ENCODE results near the gene GLI1. TPM values are rescaled to one million over a fixed set of nuclear protein-coding genes. Genes with fewer than 3 reads are reported as not detected.

Gene GLI1
- total and polyA plus RNA-seq, 2 of the 13 experiments (the other 11 are each of a cell fraction or from before 2014, with no cell fraction given), result 0.09 to 0.20 TPM

DNA sequence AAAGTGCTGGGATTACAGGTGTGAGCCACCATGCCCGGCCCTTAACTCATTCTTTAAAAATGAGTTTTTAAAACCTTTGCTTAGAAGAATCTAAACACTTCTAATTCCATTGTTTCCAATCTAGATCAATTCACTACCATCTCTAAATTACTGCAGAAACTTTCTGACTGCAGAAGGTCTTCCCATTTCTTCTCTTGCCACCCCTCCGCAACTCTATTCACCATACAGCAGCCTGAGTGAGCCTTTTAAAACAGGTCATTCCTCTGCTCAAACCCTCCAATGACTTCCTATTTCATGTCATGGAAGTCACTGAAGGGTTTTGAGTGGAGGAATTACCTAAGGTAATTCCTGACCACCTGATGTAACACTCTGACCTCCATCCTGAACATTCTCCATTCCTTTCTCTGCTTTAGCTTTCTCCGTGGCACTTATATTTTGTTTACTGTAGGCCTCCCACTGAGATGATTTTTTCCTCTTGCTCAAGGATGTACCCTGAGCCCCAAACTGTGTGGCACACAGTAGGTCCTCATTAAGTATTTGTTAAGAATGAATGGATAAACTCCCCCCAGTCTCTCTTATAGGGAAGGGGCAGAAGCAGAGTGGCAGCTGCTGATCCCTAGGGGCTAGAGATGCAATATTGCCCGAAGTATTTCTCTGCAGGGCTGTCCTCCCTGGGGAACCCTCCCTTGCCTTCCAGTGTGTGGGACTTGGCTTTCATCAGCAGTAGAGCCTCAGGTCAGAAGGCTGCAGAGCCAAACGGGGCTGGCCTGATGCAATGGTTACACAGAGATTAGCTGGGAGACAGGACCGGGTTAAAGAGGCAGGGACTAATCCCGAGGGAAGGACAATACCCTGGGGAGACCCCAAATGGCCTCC lies 59.6 kb downstream of the GLI1 start (continued):
- TF ChIP-seq, protein P1, sequence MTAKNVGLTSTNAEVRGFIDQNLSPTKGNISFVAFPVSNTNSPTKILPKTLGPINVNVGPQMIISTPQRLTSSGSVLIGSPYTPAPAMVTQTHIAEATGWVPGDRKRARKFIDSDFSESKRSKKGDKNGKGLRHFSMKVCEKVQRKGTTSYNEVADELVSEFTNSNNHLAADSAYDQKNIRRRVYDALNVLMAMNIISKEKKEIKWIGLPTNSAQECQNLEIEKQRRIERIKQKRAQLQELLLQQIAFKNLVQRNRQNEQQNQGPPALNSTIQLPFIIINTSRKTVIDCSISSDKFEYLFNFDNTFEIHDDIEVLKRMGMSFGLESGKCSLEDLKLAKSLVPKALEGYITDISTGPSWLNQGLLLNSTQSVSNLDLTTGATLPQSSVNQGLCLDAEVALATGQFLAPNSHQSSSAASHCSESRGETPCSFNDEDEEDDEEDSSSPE (CRISPR knock-in tag; IDR thresholded peaks at IDR 0.05), result no peak
- TF ChIP-seq TCF7L2 (IDR thresholded peaks at IDR 0.05; ENCODE audit: low read depth, low read length) (no peak), ZFP36 (IDR thresholded peaks at IDR 0.05; ENCODE audit: borderline replicate concordance, low read depth, low read length, partially characterized antibody) (no peak), ZNF850 (CRISPR knock-in tag; conservative IDR thresholded peaks at IDR 0.05) (no peak), RARG (CRISPR knock-in tag; IDR thresholded peaks at IDR 0.05; ENCODE audit: low read depth) (no peak), CBFB (CRISPR knock-in tag; IDR thresholded peaks at IDR 0.05) (no peak), ZNF343 (CRISPR knock-in tag; IDR thresholded peaks at IDR 0.05) (no peak), DPF2 (CRISPR knock-in tag; IDR thresholded peaks at IDR 0.05; ENCODE audit: borderline replicate concordance, low read depth) (no peak), MZF1 (CRISPR knock-in tag; IDR thresholded peaks at IDR 0.05; ENCODE audit: borderline replicate concordance) (0 out of 2 replicates have a peak, but pooled peaks have one; percentile 51), ZFP82 (CRISPR knock-in tag; IDR thresholded peaks at IDR 0.05; ENCODE audit: borderline replicate concordance) (no peak), CEBPG (CRISPR knock-in tag; IDR thresholded peaks at IDR 0.05) (peak; percentile 74), ZNF615 (CRISPR knock-in tag; IDR thresholded peaks at IDR 0.05; ENCODE audit: borderline replicate concordance) (no peak), CENPX (CRISPR knock-in tag; IDR thresholded peaks at IDR 0.05) (no peak), TCF12 (IDR thresholded peaks at IDR 0.05) (no peak), TCF12 (CRISPR knock-in tag; IDR thresholded peaks at IDR 0.05) (no peak)
- TF ChIP-seq, protein P2, sequence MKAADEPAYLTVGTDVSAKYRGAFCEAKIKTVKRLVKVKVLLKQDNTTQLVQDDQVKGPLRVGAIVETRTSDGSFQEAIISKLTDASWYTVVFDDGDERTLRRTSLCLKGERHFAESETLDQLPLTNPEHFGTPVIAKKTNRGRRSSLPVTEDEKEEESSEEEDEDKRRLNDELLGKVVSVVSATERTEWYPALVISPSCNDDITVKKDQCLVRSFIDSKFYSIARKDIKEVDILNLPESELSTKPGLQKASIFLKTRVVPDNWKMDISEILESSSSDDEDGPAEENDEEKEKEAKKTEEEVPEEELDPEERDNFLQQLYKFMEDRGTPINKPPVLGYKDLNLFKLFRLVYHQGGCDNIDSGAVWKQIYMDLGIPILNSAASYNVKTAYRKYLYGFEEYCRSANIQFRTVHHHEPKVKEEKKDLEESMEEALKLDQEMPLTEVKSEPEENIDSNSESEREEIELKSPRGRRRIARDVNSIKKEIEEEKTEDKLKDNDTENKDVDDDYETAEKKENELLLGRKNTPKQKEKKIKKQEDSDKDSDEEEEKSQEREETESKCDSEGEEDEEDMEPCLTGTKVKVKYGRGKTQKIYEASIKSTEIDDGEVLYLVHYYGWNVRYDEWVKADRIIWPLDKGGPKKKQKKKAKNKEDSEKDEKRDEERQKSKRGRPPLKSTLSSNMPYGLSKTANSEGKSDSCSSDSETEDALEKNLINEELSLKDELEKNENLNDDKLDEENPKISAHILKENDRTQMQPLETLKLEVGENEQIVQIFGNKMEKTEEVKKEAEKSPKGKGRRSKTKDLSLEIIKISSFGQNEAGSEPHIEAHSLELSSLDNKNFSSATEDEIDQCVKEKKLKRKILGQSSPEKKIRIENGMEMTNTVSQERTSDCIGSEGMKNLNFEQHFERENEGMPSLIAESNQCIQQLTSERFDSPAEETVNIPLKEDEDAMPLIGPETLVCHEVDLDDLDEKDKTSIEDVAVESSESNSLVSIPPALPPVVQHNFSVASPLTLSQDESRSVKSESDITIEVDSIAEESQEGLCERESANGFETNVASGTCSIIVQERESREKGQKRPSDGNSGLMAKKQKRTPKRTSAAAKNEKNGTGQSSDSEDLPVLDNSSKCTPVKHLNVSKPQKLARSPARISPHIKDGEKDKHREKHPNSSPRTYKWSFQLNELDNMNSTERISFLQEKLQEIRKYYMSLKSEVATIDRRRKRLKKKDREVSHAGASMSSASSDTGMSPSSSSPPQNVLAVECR (CRISPR knock-in tag; IDR thresholded peaks at IDR 0.05; ENCODE audit: borderline replicate concordance), result no peak
- TF ChIP-seq, protein P3, sequence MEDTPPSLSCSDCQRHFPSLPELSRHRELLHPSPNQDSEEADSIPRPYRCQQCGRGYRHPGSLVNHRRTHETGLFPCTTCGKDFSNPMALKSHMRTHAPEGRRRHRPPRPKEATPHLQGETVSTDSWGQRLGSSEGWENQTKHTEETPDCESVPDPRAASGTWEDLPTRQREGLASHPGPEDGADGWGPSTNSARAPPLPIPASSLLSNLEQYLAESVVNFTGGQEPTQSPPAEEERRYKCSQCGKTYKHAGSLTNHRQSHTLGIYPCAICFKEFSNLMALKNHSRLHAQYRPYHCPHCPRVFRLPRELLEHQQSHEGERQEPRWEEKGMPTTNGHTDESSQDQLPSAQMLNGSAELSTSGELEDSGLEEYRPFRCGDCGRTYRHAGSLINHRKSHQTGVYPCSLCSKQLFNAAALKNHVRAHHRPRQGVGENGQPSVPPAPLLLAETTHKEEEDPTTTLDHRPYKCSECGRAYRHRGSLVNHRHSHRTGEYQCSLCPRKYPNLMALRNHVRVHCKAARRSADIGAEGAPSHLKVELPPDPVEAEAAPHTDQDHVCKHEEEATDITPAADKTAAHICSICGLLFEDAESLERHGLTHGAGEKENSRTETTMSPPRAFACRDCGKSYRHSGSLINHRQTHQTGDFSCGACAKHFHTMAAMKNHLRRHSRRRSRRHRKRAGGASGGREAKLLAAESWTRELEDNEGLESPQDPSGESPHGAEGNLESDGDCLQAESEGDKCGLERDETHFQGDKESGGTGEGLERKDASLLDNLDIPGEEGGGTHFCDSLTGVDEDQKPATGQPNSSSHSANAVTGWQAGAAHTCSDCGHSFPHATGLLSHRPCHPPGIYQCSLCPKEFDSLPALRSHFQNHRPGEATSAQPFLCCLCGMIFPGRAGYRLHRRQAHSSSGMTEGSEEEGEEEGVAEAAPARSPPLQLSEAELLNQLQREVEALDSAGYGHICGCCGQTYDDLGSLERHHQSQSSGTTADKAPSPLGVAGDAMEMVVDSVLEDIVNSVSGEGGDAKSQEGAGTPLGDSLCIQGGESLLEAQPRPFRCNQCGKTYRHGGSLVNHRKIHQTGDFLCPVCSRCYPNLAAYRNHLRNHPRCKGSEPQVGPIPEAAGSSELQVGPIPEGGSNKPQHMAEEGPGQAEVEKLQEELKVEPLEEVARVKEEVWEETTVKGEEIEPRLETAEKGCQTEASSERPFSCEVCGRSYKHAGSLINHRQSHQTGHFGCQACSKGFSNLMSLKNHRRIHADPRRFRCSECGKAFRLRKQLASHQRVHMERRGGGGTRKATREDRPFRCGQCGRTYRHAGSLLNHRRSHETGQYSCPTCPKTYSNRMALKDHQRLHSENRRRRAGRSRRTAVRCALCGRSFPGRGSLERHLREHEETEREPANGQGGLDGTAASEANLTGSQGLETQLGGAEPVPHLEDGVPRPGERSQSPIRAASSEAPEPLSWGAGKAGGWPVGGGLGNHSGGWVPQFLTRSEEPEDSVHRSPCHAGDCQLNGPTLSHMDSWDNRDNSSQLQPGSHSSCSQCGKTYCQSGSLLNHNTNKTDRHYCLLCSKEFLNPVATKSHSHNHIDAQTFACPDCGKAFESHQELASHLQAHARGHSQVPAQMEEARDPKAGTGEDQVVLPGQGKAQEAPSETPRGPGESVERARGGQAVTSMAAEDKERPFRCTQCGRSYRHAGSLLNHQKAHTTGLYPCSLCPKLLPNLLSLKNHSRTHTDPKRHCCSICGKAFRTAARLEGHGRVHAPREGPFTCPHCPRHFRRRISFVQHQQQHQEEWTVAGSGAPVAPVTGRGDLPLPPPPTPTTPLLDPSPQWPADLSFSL (CRISPR knock-in tag; IDR thresholded peaks at IDR 0.05), result no peak

Data from HepG2 (cell line).